Liver (tissue), 9 donors: ENCODE data around the gene TMEM61. TPM values are rescaled to one million over a fixed set of nuclear protein-coding genes. Genes with fewer than 3 reads are reported as not detected.

Source experiments
- DNase-seq: peaks from one replicate; pipeline ENCODE4 v3.0.0-alpha.2; 2017; ENCODE audit warnings: low spot score
- H3K27ac ChIP-seq, 2 donors: one replicate each; pipeline ENCODE4 v1.7.0; 2013; ENCODE audit warnings: inconsistent platforms in 2 of 2, low read length in 2 of 2, control low read depth in 1 of 2, low read depth in 1 of 2, mild to moderate bottlenecking in 1 of 2
- H3K27me3 ChIP-seq, 4 donors: one replicate each; pipeline versions ENCODE4 v1.6.1 to v1.7.0; 2013; ENCODE audit warnings: low read length in 3 of 4, inconsistent platforms in 1 of 4, mild to moderate bottlenecking in 1 of 4, moderate library complexity in 1 of 4; ENCODE audit not compliant: control insufficient read depth in 4 of 4, insufficient read depth in 4 of 4
- H3K36me3 ChIP-seq, 4 donors: one replicate each; pipeline versions ENCODE4 v1.6.1 to v1.7.0; 2013; ENCODE audit warnings: low read length in 3 of 4, mild to moderate bottlenecking in 3 of 4, low read depth in 1 of 4, moderate library complexity in 1 of 4; ENCODE audit not compliant: control insufficient read depth in 4 of 4, insufficient read depth in 3 of 4
- H3K4me1 ChIP-seq, 4 donors: one replicate each; pipeline versions ENCODE4 v1.6.1 to v1.7.0; 2013; ENCODE audit warnings: low read length in 3 of 4, mild to moderate bottlenecking in 3 of 4, moderate library complexity in 1 of 4; ENCODE audit not compliant: control insufficient read depth in 4 of 4, insufficient read depth in 4 of 4
- H3K4me3 ChIP-seq, 3 donors: one replicate each; pipeline versions ENCODE4 v1.6.1 to v1.7.0; 2013; ENCODE audit warnings: low read length in 3 of 3, control low read depth in 1 of 3, low read depth in 1 of 3, mild to moderate bottlenecking in 1 of 3
- H3K9ac ChIP-seq, 2 donors: one replicate each; pipeline ENCODE4 v1.7.0; 2013; ENCODE audit warnings: low read length in 2 of 2, mild to moderate bottlenecking in 2 of 2, moderate library complexity in 2 of 2, control low read depth in 1 of 2, low read depth in 1 of 2
- H3K9me3 ChIP-seq, 4 donors: one replicate each; pipeline versions ENCODE4 v1.6.1 to v1.7.0; 2013; ENCODE audit warnings: low read length in 3 of 4; ENCODE audit not compliant: control insufficient read depth in 4 of 4
- ATF3 ChIP-seq: IDR thresholded peaks from 2 replicates; pipeline ENCODE4 v1.6.1; 2016; ENCODE audit warnings: antibody characterized with exemption
- CTCF ChIP-seq: fragments of 150-350 bp; IDR thresholded peaks from 2 replicates; pipeline ENCODE4 v1.5.1; 2017; ENCODE audit warnings: improper control_type of control experiment, low read depth, low read length; ENCODE audit not compliant: missing input control
- EGR1 ChIP-seq, 2 donors: IDR thresholded peaks; 2 replicates each; pipeline ENCODE4 v1.6.1; 2016 to 2018; ENCODE audit warnings: antibody characterized with exemption in 2 of 2, low read depth in 2 of 2
- GABPA ChIP-seq, 2 donors: IDR thresholded peaks in 1 of 2; conservative IDR thresholded peaks in 1 of 2; 2 replicates each; pipeline ENCODE4 v1.6.1; 2016; ENCODE audit warnings: antibody characterized with exemption in 2 of 2, mild to moderate bottlenecking in 1 of 2, moderate library complexity in 1 of 2
- HNF4A ChIP-seq, 2 donors: conservative IDR thresholded peaks; 2 replicates each; pipeline ENCODE4 v1.6.1; 2016; ENCODE audit warnings: antibody characterized with exemption in 2 of 2, mild to moderate bottlenecking in 2 of 2
- HNF4G ChIP-seq: IDR thresholded peaks from 2 replicates; pipeline ENCODE4 v1.6.1; 2016; ENCODE audit warnings: antibody characterized with exemption
- JUND ChIP-seq, 2 donors: IDR thresholded peaks; 2 replicates each; pipeline ENCODE4 v1.6.1; 2016; ENCODE audit warnings: antibody characterized with exemption in 2 of 2
- MAX ChIP-seq: IDR thresholded peaks from 2 replicates; pipeline ENCODE4 v1.6.1; 2016; ENCODE audit warnings: antibody characterized with exemption
- RAD21 ChIP-seq, 2 donors: IDR thresholded peaks; 2 replicates each; pipeline ENCODE4 v1.6.1; 2016; ENCODE audit warnings: antibody characterized with exemption in 2 of 2, mild to moderate bottlenecking in 2 of 2
- REST ChIP-seq: IDR thresholded peaks from 2 replicates; pipeline ENCODE4 v1.6.1; 2016; ENCODE audit warnings: antibody characterized with exemption, mild to moderate bottlenecking
- SP1 ChIP-seq: IDR thresholded peaks from 2 replicates; pipeline ENCODE4 v1.6.1; 2018; ENCODE audit warnings: antibody characterized with exemption, mild to moderate bottlenecking
- YY1 ChIP-seq: IDR thresholded peaks from 2 replicates; pipeline ENCODE4 v1.6.1; 2016; ENCODE audit warnings: antibody characterized with exemption, mild to moderate bottlenecking
- ZBTB33 ChIP-seq: IDR thresholded peaks from 2 replicates; pipeline ENCODE4 v1.6.1; 2016; ENCODE audit warnings: antibody characterized with exemption
- WGBS: extraction: QIAGEN DNeasy Blood & Tissue Kit; methylation state at CpG from one replicate; pipeline ENCODE4 v1.1.7; 2013; 5-methylcytosine and 5-hydroxymethylcytosine counted together
- polyA plus RNA-seq, 2 donors: library from polyadenylated mRNA; stranded (reverse) in 1 of 2; unstranded in 1 of 2; fragments of 200-250 nt in 1 of 2; fragments of >200 nt in 1 of 2; fragmentation: Nextera tagmentation in 1 of 2; extraction: Ambion mirVana in 1 of 2; gene quantifications; one replicate each; pipeline versions ENCODE4 v1.2.1 to v1.2.3, GENCODE V29; 2013 to 2015
- total RNA-seq, 2 donors: library from RNA; depleted of rRNA; stranded (reverse); fragments of >200 nt; gene quantifications; one replicate each; pipeline ENCODE4 v1.2.3, GENCODE V29; 2014
- donor health status: healthy.
- donor health status: healthy.
- donor health status: healthy.
- donor health status: healthy.
- donor health status: healthy.

The TMEM61 gene
- total and polyA plus RNA-seq, 4 donors = not detected

GRCh38 chr1:55041613-55042012 is 61.2 kb downstream of the TMEM61 start:
- H3K27me3 ChIP-seq = no peaks in the 10 kb centered on the region
- DNase-seq = no peak
- no peak overlapping the region for H3K9ac ChIP-seq
- H3K9me3 ChIP-seq = no peaks in the 10 kb centered on the region
- peak overlapping the region; percentile 67 to 91 (median 80) for H3K4me3 ChIP-seq
- WGBS = 58% methylated on average over 3 of the region's 3 CpGs
- TF ChIP-seq GABPA (IDR thresholded peaks at IDR 0.05 in 1 of 2, conservative IDR thresholded peaks at IDR 0.05 in 1 of 2) (no peak), HNF4A (conservative IDR thresholded peaks at IDR 0.05) (no peak), HNF4G (no peak), MAX (no peak), REST (no peak), CTCF (no peak), EGR1 (IDR thresholded peaks at IDR 0.05; ENCODE audit: low read depth in 2 of 2) (no peak), ZBTB33 (no peak), RAD21 (IDR thresholded peaks at IDR 0.05) (no peak), JUND (IDR thresholded peaks at IDR 0.05) (no peak), YY1 (no peak), ATF3 (no peak), SP1 (no peak)
- H3K27ac ChIP-seq = no peak overlapping the region
- peaks cover 17 to 78% (median 58%) of the 10 kb centered on the region in 4 donors for H3K4me1 ChIP-seq
- peaks cover 0 to 5% (median 3%) of the 10 kb centered on the region in 4 donors for H3K36me3 ChIP-seq

Other genes starting within 250 kb of the TMEM61 start
- gene PARS2, start 216.1 kb upstream of the TMEM61 start, total RNA-seq = 1 to 10 TPM; 3.1 to 3.4 TPM
- 1 to 10 TPM; 2.1 to 4.1 TPM for gene PARS2, start 216.1 kb upstream of the TMEM61 start, polyA plus RNA-seq
- 1 to 10 TPM; 2.2 to 3.5 TPM for gene TTC22, start 179.3 kb upstream of the TMEM61 start, total RNA-seq
- gene TTC22, start 179.3 kb upstream of the TMEM61 start, polyA plus RNA-seq = 1 to 10 TPM in 1 of 2 donors, under 1 TPM in 1; 0.96 to 2.5 TPM
- 100 to 1,000 TPM; 495 to 815 TPM for gene DHCR24, start 93.4 kb upstream of the TMEM61 start, total RNA-seq
- gene DHCR24, start 93.4 kb upstream of the TMEM61 start, polyA plus RNA-seq = 100 to 1,000 TPM; 271 to 705 TPM
- gene BSND, start 18.3 kb downstream of the TMEM61 start, total RNA-seq = under 1 TPM in 1 of 2 donors, not detected in 1; 0.14 TPM
- not detected for gene BSND, start 18.3 kb downstream of the TMEM61 start, polyA plus RNA-seq
- 100 to 1,000 TPM in 1 of 2 donors, 10 to 100 TPM in 1; 68.2 to 112 TPM for gene PCSK9, start 58.9 kb downstream of the TMEM61 start, total RNA-seq
- 10 to 100 TPM; 10.8 to 48.9 TPM for gene PCSK9, start 58.9 kb downstream of the TMEM61 start, polyA plus RNA-seq
- 10 to 100 TPM; 33.6 to 75.8 TPM for gene USP24, start 234.7 kb downstream of the TMEM61 start, total RNA-seq
- gene USP24, start 234.7 kb downstream of the TMEM61 start, polyA plus RNA-seq = 1 to 10 TPM; 7.0 TPM